Naive thymus-derived CD8-positive, alpha-beta T cell (primary cell): ENCODE measurements around the gene ERICH3. TPM values are rescaled to one million over a fixed set of nuclear protein-coding genes. Genes with fewer than 3 reads are reported as not detected.
"Not testable (repeated sequence)": the region's sequence is repeated elsewhere in the genome, so short reads cannot be mapped to it uniquely, and the experiment has no call there.

Source experiments
- ATAC-seq, 2 donors: fragments of 150-1000 bp; cut with Tn5 transposase in 1 of 2; sonication (Bioruptor Pico), chemical (Tn5 transposase) in 1 of 2; 1 replicate in 1 of 2; 2 replicates in 1 of 2; pipeline ENCODE4 v1.10.0; 2021; ENCODE audit warnings: mild to moderate bottlenecking in 2 of 2, moderate library complexity in 2 of 2
- POLR2A ChIA-PET: fragments of 350-600 bp; sonication (Branson Sonifier 250); formaldehyde crosslinking; loops from one replicate; lab custom pipeline; 2021; ENCODE audit warnings: antibody characterized with exemption; lab: Charles Lee
- DNase-seq, 10 donors: peaks; one replicate each; pipeline versions ENCODE4 v3.0.0 to v3.0.0-alpha.2; 2020 to 2022
- H3K27ac Mint-ChIP-seq, 10 donors: one replicate each; pipeline ENCODE4 v1.8.0; 2020 to 2022; ENCODE audit warnings: mild to moderate bottlenecking in 10 of 10, mixed read lengths in 10 of 10, moderate library complexity in 4 of 10, inconsistent platforms in 1 of 10
- H3K27me3 Mint-ChIP-seq, 5 donors: one replicate each; pipeline ENCODE4 v1.8.0; 2021 to 2022; ENCODE audit warnings: mixed read lengths in 5 of 5
- H3K36me3 Mint-ChIP-seq, 3 donors: one replicate each; pipeline ENCODE4 v1.8.0; 2020 to 2022; ENCODE audit warnings: mixed read lengths in 3 of 3, mild to moderate bottlenecking in 2 of 3, inconsistent platforms in 1 of 3
- H3K4me1 Mint-ChIP-seq, 4 donors: one replicate each; pipeline ENCODE4 v1.8.0; 2021 to 2022; ENCODE audit warnings: mixed read lengths in 4 of 4
- H3K4me3 Mint-ChIP-seq, 10 donors: one replicate each; pipeline ENCODE4 v1.8.0; 2020 to 2022; ENCODE audit warnings: mild to moderate bottlenecking in 10 of 10, mixed read lengths in 10 of 10, moderate library complexity in 6 of 10, inconsistent platforms in 1 of 10
- H3K9me3 Mint-ChIP-seq, 9 donors: one replicate each; pipeline ENCODE4 v1.8.0; 2020 to 2022; ENCODE audit warnings: mixed read lengths in 9 of 9, mild to moderate bottlenecking in 3 of 9, inconsistent platforms in 1 of 9, moderate library complexity in 1 of 9
- polyA plus RNA-seq, 3 donors: library from polyadenylated mRNA; unstranded; fragments of 300-500 nt; fragmentation: Illumina TruSeq; gene quantifications; one replicate each; pipeline ENCODE4 v1.2.3, GENCODE V29; 2021
- total RNA-seq, 8 experiments: library from RNA in 2 of 8; stranded (reverse) in 2 of 8; gene quantifications; one replicate each; pipeline ENCODE4 v1.2.3 and lab custom pipeline; 2021 to 2026

ERICH3 gene
- total and polyA plus RNA-seq, 5 experiments from 2014 or later = not detected

- POLR2A ChIA-PET, ATAC-seq, H3K4me1 Mint-ChIP-seq, H3K36me3 Mint-ChIP-seq, DNase-seq, H3K4me3 Mint-ChIP-seq, H3K27ac Mint-ChIP-seq: not testable (repeated sequence)
- H3K27me3 Mint-ChIP-seq = peaks cover 26 to 64% (median 34%) of the 10 kb centered on the region in 5 donors
- H3K9me3 Mint-ChIP-seq = peaks cover 3 to 19% (median 14%) of the 10 kb centered on the region in 9 donors
These were observed 2.7 kb downstream of the ERICH3 start for GRCh38 chr1:74670866-74671265.

- Mint-ChIP-seq H3K4me1 (peaks cover 0 to 7% (median 0%) of the 10 kb centered on the region in 4 donors), H3K27ac (no peak overlapping the region), H3K9me3 (peaks cover 0 to 13% (median 2%) of the 10 kb centered on the region in 9 donors), H3K4me3 (no peak overlapping the region), H3K36me3 (no peaks in the 10 kb centered on the region), H3K27me3 (peaks cover 0 to 38% (median 13%) of the 10 kb centered on the region in 5 donors)
- no peak for ATAC-seq
- POLR2A ChIA-PET = no interaction called here
- no peak for DNase-seq
These were observed 18.9 kb downstream of the ERICH3 start for GRCh38 chr1:74654708-74655107.

GRCh38 chr1:74652711-74653139, 20.9 kb downstream of the ERICH3 start:
- peaks cover 0 to 20% (median 7%) of the 10 kb centered on the region in 5 donors for H3K27me3 Mint-ChIP-seq
- H3K27ac Mint-ChIP-seq = peak overlapping the region in 1 of 10 donors; percentile 25
- ATAC-seq (no peak), DNase-seq (no peak)
- H3K9me3 Mint-ChIP-seq = no peaks in the 10 kb centered on the region
- no peaks in the 10 kb centered on the region for H3K36me3 Mint-ChIP-seq
- H3K4me1 Mint-ChIP-seq = peaks cover 0 to 7% (median 0%) of the 10 kb centered on the region in 4 donors
- POLR2A ChIA-PET = no interaction called here
- no peak overlapping the region for H3K4me3 Mint-ChIP-seq

GRCh38 chr1:74650561-74650960, 23.0 kb downstream of the ERICH3 start:
- ATAC-seq (no peak), DNase-seq (no peak)
- Mint-ChIP-seq H3K27ac (no peak overlapping the region), H3K4me3 (no peak overlapping the region), H3K4me1 (peaks cover 0 to 7% (median 0%) of the 10 kb centered on the region in 4 donors), H3K27me3 (peaks cover 0 to 12% (median 1%) of the 10 kb centered on the region in 5 donors), H3K9me3 (no peaks in the 10 kb centered on the region), H3K36me3 (no peaks in the 10 kb centered on the region)
- POLR2A ChIA-PET = no interaction called here

- POLR2A ChIA-PET = no interaction called here
- DNase-seq (no peak), ATAC-seq (no peak)
- no peaks in the 10 kb centered on the region for H3K9me3 Mint-ChIP-seq
- H3K4me3 Mint-ChIP-seq = no peak overlapping the region
- no peak overlapping the region for H3K27ac Mint-ChIP-seq
- no peaks in the 10 kb centered on the region for H3K4me1 Mint-ChIP-seq
- H3K27me3 Mint-ChIP-seq = peaks cover 0 to 20% (median 4%) of the 10 kb centered on the region in 5 donors
- H3K36me3 Mint-ChIP-seq = no peaks in the 10 kb centered on the region
These were observed 31.7 kb downstream of the ERICH3 start for GRCh38 chr1:74641876-74642275.

- Mint-ChIP-seq H3K4me3 (no peak overlapping the region), H3K36me3 (no peaks in the 10 kb centered on the region), H3K4me1 (no peaks in the 10 kb centered on the region), H3K27me3 (peaks cover 0 to 20% (median 4%) of the 10 kb centered on the region in 5 donors), H3K27ac (no peak overlapping the region), H3K9me3 (no peaks in the 10 kb centered on the region)
- no peak for DNase-seq
- POLR2A ChIA-PET = no interaction called here
- ATAC-seq = no peak
These were observed 32.4 kb downstream of the ERICH3 start for GRCh38 chr1:74641161-74641560.

- no peaks in the 10 kb centered on the region for H3K36me3 Mint-ChIP-seq
- POLR2A ChIA-PET = no interaction called here
- no peaks in the 10 kb centered on the region for H3K4me1 Mint-ChIP-seq
- no peak for DNase-seq
- H3K27me3 Mint-ChIP-seq = peaks cover 0 to 9% (median 5%) of the 10 kb centered on the region in 5 donors
- no peak overlapping the region for H3K4me3 Mint-ChIP-seq
- H3K27ac Mint-ChIP-seq = no peak overlapping the region
- no peaks in the 10 kb centered on the region for H3K9me3 Mint-ChIP-seq
- no peak for ATAC-seq
These were observed 36.3 kb downstream of the ERICH3 start for GRCh38 chr1:74637296-74637695.

- Mint-ChIP-seq H3K27ac (no peak overlapping the region), H3K4me3 (no peak overlapping the region), H3K36me3 (no peaks in the 10 kb centered on the region), H3K27me3 (peaks cover 0 to 18% (median 4%) of the 10 kb centered on the region in 5 donors), H3K9me3 (peaks cover 0 to 3% (median 0%) of the 10 kb centered on the region in 9 donors), H3K4me1 (peaks cover 0 to 2% (median 0%) of the 10 kb centered on the region in 4 donors)
- POLR2A ChIA-PET = no interaction called here
- no peak for DNase-seq
- ATAC-seq = no peak
These were observed 44.3 kb downstream of the ERICH3 start for GRCh38 chr1:74629283-74629682.

- Mint-ChIP-seq H3K4me1 (peaks cover 0 to 2% (median 0%) of the 10 kb centered on the region in 4 donors), H3K4me3 (no peak overlapping the region), H3K27me3 (peaks cover 0 to 18% (median 2%) of the 10 kb centered on the region in 5 donors), H3K27ac (no peak overlapping the region), H3K9me3 (peaks cover 0 to 3% (median 0%) of the 10 kb centered on the region in 9 donors), H3K36me3 (no peaks in the 10 kb centered on the region)
- no peak for DNase-seq
- POLR2A ChIA-PET = no interaction called here
- no peak for ATAC-seq
These were observed 49.9 kb downstream of the ERICH3 start for GRCh38 chr1:74623716-74624115.

- POLR2A ChIA-PET = no interaction called here
- DNase-seq = no peak
- Mint-ChIP-seq H3K4me1 (no peaks in the 10 kb centered on the region), H3K27me3 (peaks cover 0 to 13% (median 2%) of the 10 kb centered on the region in 5 donors), H3K9me3 (no peaks in the 10 kb centered on the region), H3K36me3 (no peaks in the 10 kb centered on the region), H3K4me3 (no peak overlapping the region), H3K27ac (no peak overlapping the region)
- ATAC-seq = no peak
These were observed 53.4 kb downstream of the ERICH3 start for GRCh38 chr1:74620242-74620641.

- POLR2A ChIA-PET = no interaction called here
These were observed 54.6 kb downstream of the ERICH3 start for GRCh38 chr1:74618974-74619373.

GRCh38 chr1:74613894-74614293, 59.7 kb downstream of the ERICH3 start:
- POLR2A ChIA-PET = no interaction called here
- Mint-ChIP-seq H3K27me3 (peaks cover 0 to 8% (median 2%) of the 10 kb centered on the region in 5 donors), H3K4me1 (no peaks in the 10 kb centered on the region)

More at GRCh38 chr1:74618974-74619373, 54.6 kb downstream of the ERICH3 start:
- no peaks in the 10 kb centered on the region for H3K9me3 Mint-ChIP-seq
- H3K27me3 Mint-ChIP-seq = peaks cover 0 to 8% (median 2%) of the 10 kb centered on the region in 5 donors
- H3K27ac Mint-ChIP-seq = no peak overlapping the region
- no peaks in the 10 kb centered on the region for H3K4me1 Mint-ChIP-seq
- DNase-seq (no peak), ATAC-seq (no peak)
- H3K4me3 Mint-ChIP-seq = no peak overlapping the region
- H3K36me3 Mint-ChIP-seq = no peaks in the 10 kb centered on the region

GRCh38 chr1:74611887-74612286, 61.7 kb downstream of the ERICH3 start:
- Mint-ChIP-seq H3K4me3 (no peak overlapping the region), H3K27ac (no peak overlapping the region), H3K9me3 (peaks cover 0 to 2% (median 0%) of the 10 kb centered on the region in 9 donors), H3K27me3 (peaks cover 0 to 8% (median 2%) of the 10 kb centered on the region in 5 donors), H3K36me3 (no peaks in the 10 kb centered on the region), H3K4me1 (no peaks in the 10 kb centered on the region)
- DNase-seq (no peak), ATAC-seq (no peak)
- POLR2A ChIA-PET = interaction anchor here (0.5 kb wide), 1 partner anchor 881 kb away, joined by 6 read pairs; no protein-coding TSS in a partner anchor

More at GRCh38 chr1:74613894-74614293, 59.7 kb downstream of the ERICH3 start:
- DNase-seq (no peak), ATAC-seq (no peak)
- Mint-ChIP-seq H3K4me3 (no peak overlapping the region), H3K27ac (no peak overlapping the region), H3K36me3 (no peaks in the 10 kb centered on the region), H3K9me3 (no peaks in the 10 kb centered on the region)

GRCh38 chr1:74610961-74611360, 62.6 kb downstream of the ERICH3 start:
- Mint-ChIP-seq H3K27ac (no peak overlapping the region), H3K4me3 (no peak overlapping the region), H3K36me3 (no peaks in the 10 kb centered on the region), H3K27me3 (peaks cover 0 to 4% (median 0%) of the 10 kb centered on the region in 5 donors), H3K4me1 (no peaks in the 10 kb centered on the region), H3K9me3 (peaks cover 0 to 9% (median 0%) of the 10 kb centered on the region in 9 donors)
- DNase-seq = no peak
- POLR2A ChIA-PET = no interaction called here
- ATAC-seq = no peak
